Neural progenitor cell (in vitro differentiated cells): ENCODE results near the gene SMPD2.

Experiments used
- EZH2 ChIP-seq: fragments of 200-600 bp; sonication (generic); IDR thresholded peaks from 2 replicates; pipeline ENCODE4 v1.6.1; 2017; ENCODE audit warnings: antibody characterized with exemption, mild to moderate bottlenecking, moderate library complexity
- TF ChIP-seq, protein P1 (sequence below): fragments of 200-600 bp; sonication (generic); IDR thresholded peaks from 2 replicates; pipeline ENCODE4 v1.5.1; 2017; ENCODE audit warnings: antibody characterized with exemption, mild to moderate bottlenecking

DNA sequence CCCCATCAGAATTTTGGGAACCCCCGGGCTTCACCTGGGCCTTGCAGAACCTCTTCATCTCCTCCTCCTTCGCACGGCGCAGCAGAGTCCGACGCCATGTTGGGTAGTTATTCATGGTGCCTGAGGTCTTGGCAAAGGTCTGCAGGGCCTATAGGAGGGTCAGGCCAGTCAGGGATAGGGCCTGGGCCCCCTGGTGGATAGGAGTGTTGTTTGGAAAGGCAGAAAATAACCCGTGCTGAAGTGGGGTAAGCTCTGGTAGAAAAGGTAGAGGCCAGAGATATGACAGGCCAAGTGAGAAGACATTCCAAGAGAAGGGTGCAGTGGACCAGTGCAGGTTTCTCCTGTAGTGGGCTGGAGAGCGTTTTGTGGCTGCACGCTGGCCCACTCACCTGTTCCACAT, 4.9 kb downstream of the SMPD2 start:
- TF ChIP-seq, protein P1, sequence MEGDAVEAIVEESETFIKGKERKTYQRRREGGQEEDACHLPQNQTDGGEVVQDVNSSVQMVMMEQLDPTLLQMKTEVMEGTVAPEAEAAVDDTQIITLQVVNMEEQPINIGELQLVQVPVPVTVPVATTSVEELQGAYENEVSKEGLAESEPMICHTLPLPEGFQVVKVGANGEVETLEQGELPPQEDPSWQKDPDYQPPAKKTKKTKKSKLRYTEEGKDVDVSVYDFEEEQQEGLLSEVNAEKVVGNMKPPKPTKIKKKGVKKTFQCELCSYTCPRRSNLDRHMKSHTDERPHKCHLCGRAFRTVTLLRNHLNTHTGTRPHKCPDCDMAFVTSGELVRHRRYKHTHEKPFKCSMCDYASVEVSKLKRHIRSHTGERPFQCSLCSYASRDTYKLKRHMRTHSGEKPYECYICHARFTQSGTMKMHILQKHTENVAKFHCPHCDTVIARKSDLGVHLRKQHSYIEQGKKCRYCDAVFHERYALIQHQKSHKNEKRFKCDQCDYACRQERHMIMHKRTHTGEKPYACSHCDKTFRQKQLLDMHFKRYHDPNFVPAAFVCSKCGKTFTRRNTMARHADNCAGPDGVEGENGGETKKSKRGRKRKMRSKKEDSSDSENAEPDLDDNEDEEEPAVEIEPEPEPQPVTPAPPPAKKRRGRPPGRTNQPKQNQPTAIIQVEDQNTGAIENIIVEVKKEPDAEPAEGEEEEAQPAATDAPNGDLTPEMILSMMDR, result peak; percentile 12
- TF ChIP-seq EZH2, result no peak
